Lung (tissue), 12 donors: ENCODE results near the gene IQCN. TPM values are rescaled to one million over a fixed set of nuclear protein-coding genes. Genes with fewer than 3 reads are reported as not detected.

Source experiments
- ATAC-seq: fragments of 200-7000 bp; cut with Tn5 transposase; one replicate; pipeline ENCODE4 v1.9.1; 2020; ENCODE audit warnings: moderate number of reproducible peaks; ENCODE audit not compliant: insufficient read depth, low FRiP score
- DNase-seq, 3 donors: peaks; one replicate each; pipeline ENCODE4 v3.0.0-alpha.2; 2013 to 2017
- H3K27ac ChIP-seq, 2 donors: one replicate each; pipeline ENCODE4 v1.5.1; 2013; ENCODE audit warnings: mild to moderate bottlenecking in 2 of 2, moderate library complexity in 2 of 2, control low read depth in 1 of 2, inconsistent platforms in 1 of 2, low read depth in 1 of 2, low read length in 1 of 2
- H3K27me3 ChIP-seq, 3 donors: one replicate each; pipeline ENCODE4 v1.5.1; 2013; ENCODE audit warnings: low read length in 2 of 3; ENCODE audit not compliant: control insufficient read depth in 3 of 3, insufficient read depth in 3 of 3
- H3K36me3 ChIP-seq, 4 donors: one replicate each; pipeline ENCODE4 v1.5.1; 2013; ENCODE audit warnings: low read length in 4 of 4, mild to moderate bottlenecking in 1 of 4, moderate library complexity in 1 of 4; ENCODE audit not compliant: control insufficient read depth in 4 of 4, insufficient read depth in 4 of 4
- H3K4me1 ChIP-seq, 5 donors: one replicate each; pipeline ENCODE4 v1.5.1; 2013; ENCODE audit warnings: low read length in 5 of 5, mild to moderate bottlenecking in 2 of 5, moderate library complexity in 1 of 5; ENCODE audit not compliant: control insufficient read depth in 5 of 5, insufficient read depth in 5 of 5
- H3K4me3 ChIP-seq: one replicate; pipeline ENCODE4 v1.5.1; 2013; ENCODE audit warnings: mild to moderate bottlenecking, control low read depth, moderate library complexity
- H3K9ac ChIP-seq, 2 donors: one replicate each; pipeline ENCODE4 v1.5.1; 2013; ENCODE audit warnings: low read length in 2 of 2, control low read depth in 1 of 2; ENCODE audit not compliant: insufficient read depth in 1 of 2
- H3K9me3 ChIP-seq, 4 donors: one replicate each; pipeline ENCODE4 v1.5.1; 2013; ENCODE audit warnings: low read length in 3 of 4, mild to moderate bottlenecking in 1 of 4, moderate library complexity in 1 of 4; ENCODE audit not compliant: control insufficient read depth in 4 of 4, insufficient read depth in 3 of 4
- CTCF ChIP-seq: IDR thresholded peaks from 2 replicates; pipeline ENCODE4 v1.5.1; 2012; ENCODE audit warnings: mild to moderate bottlenecking; ENCODE audit errors: control extremely low read depth, extremely low read depth
- WGBS, 2 donors: extraction: QIAGEN DNeasy Blood & Tissue Kit; methylation state at CpG; one replicate each; pipeline ENCODE4 v1.1.7; 2013; 5-methylcytosine and 5-hydroxymethylcytosine counted together
- polyA plus RNA-seq, 2 donors: library from polyadenylated mRNA; stranded (reverse); fragments of 200-250 nt; gene quantifications; one replicate each; pipeline ENCODE4 v1.2.1, GENCODE V29; 2013
- total RNA-seq, 2 donors: library from RNA; depleted of rRNA in 1 of 2; stranded (reverse); fragments of >200 nt in 1 of 2; gene quantifications; one replicate each; pipeline ENCODE4 v1.2.1, GENCODE V29; 2014 to 2021
- donor health status: control.
- donor health status: control.
- donor health status: Bipolar disorder and iron deficiency.
- donor health status: healthy.
- donor health status: DM: yes; HTN: yes; CAD: no.

IQCN gene
- total and polyA plus RNA-seq, 4 donors, result 0.69 to 5.5 (median 3.3) TPM

GRCh38 chr19:18311502-18312091 is 37.3 kb upstream of the IQCN start:
- Histone ChIP-seq H3K36me3 (peaks cover 0 to 44% (median 18%) of the 10 kb centered on the region in 4 donors), H3K4me1 (peaks cover 0 to 4% (median 2%) of the 10 kb centered on the region in 5 donors), H3K9me3 (no peaks in the 10 kb centered on the region), H3K27ac (peak overlapping the region in 1 of 2 donors; percentile 0), H3K4me3 (no peak overlapping the region), H3K9ac (no peak overlapping the region), H3K27me3 (no peaks in the 10 kb centered on the region)
- 92 to 97% methylated on average over 22 of the region's 22 CpGs for WGBS, 2 donors
- no peak for TF ChIP-seq CTCF
- DNase-seq, result no peak
- no peak for ATAC-seq

GRCh38 chr19:18310966-18311365 is 36.7 kb upstream of the IQCN start:
- no peak for TF ChIP-seq CTCF
- WGBS, 2 donors, result 90 to 93% methylated on average over 13 of the region's 13 CpGs
- no peak overlapping the region for H3K9ac ChIP-seq
- H3K9me3 ChIP-seq, result no peaks in the 10 kb centered on the region
- DNase-seq (no peak), ATAC-seq (no peak)
- peaks cover 0 to 45% (median 18%) of the 10 kb centered on the region in 4 donors for H3K36me3 ChIP-seq
- H3K4me3 ChIP-seq, result no peak overlapping the region
- no peak overlapping the region for H3K27ac ChIP-seq
- H3K27me3 ChIP-seq, result no peaks in the 10 kb centered on the region
- H3K4me1 ChIP-seq, result peaks cover 0 to 4% (median 2%) of the 10 kb centered on the region in 5 donors

GRCh38 chr19:18310118-18310909 is 36.1 kb upstream of the IQCN start:
- Histone ChIP-seq H3K36me3 (peaks cover 0 to 44% (median 18%) of the 10 kb centered on the region in 4 donors), H3K4me1 (peaks cover 0 to 10% (median 6%) of the 10 kb centered on the region in 5 donors), H3K4me3 (no peak overlapping the region), H3K27me3 (no peaks in the 10 kb centered on the region), H3K9ac (no peak overlapping the region), H3K27ac (no peak overlapping the region), H3K9me3 (no peaks in the 10 kb centered on the region)
- ATAC-seq (no peak), DNase-seq (no peak)
- TF ChIP-seq CTCF, result no peak
- WGBS, 2 donors, result 85 to 89% methylated on average over 23 of the region's 23 CpGs
